GM18498 (cell line): Measurements from ENCODE around the gene GBA2.
A peak's percentile ranks its signal among the peaks of the same experiment; 100 is the strongest.

Experiments used
- ATAC-seq: cut with Tn5 transposase; IDR thresholded peaks from one replicate; pipeline ENCODE4 v1.9.1; 2021; ENCODE audit warnings: mild to moderate bottlenecking, moderate library complexity; ENCODE audit not compliant: unreplicated experiment

GBA2 gene

GRCh38 chr9:35767458-35767857 is 18.4 kb upstream of the GBA2 start:
- no peak for ATAC-seq

GRCh38 chr9:35766997-35767396 is 18.0 kb upstream of the GBA2 start:
- ATAC-seq, result no peak

GRCh38 chr9:35763803-35764202 is 14.8 kb upstream of the GBA2 start:
- ATAC-seq, result no peak

DNA sequence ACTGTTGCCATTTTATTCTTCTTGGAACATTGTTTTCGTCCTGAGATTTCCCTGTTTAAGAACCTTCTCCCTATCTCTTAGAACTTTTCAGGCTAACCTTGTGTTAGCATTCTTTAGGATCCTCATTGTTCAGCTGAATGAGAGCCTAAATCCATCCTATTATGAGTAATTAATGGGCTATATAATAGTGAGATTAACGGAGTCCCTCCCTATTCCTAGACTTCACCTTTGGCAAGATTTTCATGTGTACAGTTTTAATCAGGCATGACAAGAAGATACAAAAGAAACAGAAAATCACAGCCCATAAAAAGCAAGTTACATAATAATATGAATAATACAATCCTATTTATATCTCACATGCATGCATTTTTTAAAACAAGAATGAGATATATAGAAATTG is 14.2 kb upstream of the GBA2 start:
- ATAC-seq, result no peak

- ATAC-seq, result no peak
Measured at GRCh38 chr9:35760651-35761050, 11.6 kb upstream of the GBA2 start.

GRCh38 chr9:35759795-35760194 is 10.8 kb upstream of the GBA2 start:
- no peak for ATAC-seq

GRCh38 chr9:35758475-35759050 is 9.5 kb upstream of the GBA2 start:
- ATAC-seq, result no peak

- ATAC-seq, result no peak
Measured at GRCh38 chr9:35757892-35758275, 8.9 kb upstream of the GBA2 start.

- ATAC-seq, result peak; percentile 46
Measured at GRCh38 chr9:35757226-35757891, 8.3 kb upstream of the GBA2 start.

- peak; percentile 77 for ATAC-seq
Measured at GRCh38 chr9:35756275-35757225, 7.5 kb upstream of the GBA2 start.

- no peak for ATAC-seq
Measured at GRCh38 chr9:35755071-35755470, 6.0 kb upstream of the GBA2 start.

DNA sequence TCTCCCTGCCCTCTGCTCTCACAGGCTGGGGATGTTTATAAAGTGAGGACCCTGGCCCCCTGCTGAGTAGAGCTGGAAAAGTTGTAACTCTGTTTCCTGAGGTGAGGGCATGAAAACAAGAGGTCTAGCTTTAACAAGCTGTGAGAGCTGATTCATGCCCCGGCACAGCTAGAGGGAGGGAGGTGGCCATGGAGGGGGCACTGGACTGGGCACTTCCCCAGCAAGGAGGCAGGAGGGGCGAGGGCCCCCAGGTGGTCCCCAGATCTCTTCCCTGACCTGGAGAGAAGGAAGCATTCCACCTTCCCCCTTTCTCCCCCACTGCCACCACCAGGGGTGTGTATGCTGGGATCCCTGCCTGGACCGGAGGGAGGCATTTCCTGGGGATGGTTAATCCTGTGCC is 5.2 kb upstream of the GBA2 start, which contains the start of gene MSMP:
Gene MSMP (minus strand): TSS at position 13 of the 400 bp plus-strand sequence. CDS start 147 bp downstream, outside the sequence.
- ATAC-seq, result no peak

DNA sequence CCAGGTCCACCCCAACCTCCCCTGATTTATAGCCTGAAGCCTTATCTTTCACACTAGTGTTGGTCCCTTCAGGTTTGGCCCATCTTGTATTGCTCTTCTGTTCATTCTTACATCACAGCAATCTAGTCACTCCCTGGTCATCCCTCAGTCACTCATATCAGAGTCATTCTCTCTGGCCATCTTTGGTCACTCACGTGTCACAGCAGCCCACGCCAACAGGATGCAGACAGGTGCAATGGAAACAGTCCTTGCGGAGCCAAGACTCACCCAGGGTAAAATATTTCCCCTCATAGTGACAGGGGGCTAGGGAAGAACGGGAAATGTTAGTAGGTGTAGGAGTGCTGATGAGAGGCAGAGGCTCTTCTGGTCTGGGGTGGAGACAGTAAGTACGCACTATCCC is 4.4 kb upstream of the GBA2 start:
- ATAC-seq, result no peak

- ATAC-seq, result no peak
Measured at GRCh38 chr9:35750256-35750531, 1.2 kb upstream of the GBA2 start.

GRCh38 chr9:35749515-35750255 is 657 bp upstream of the GBA2 start:
- ATAC-seq, result peak; percentile 38

DNA sequence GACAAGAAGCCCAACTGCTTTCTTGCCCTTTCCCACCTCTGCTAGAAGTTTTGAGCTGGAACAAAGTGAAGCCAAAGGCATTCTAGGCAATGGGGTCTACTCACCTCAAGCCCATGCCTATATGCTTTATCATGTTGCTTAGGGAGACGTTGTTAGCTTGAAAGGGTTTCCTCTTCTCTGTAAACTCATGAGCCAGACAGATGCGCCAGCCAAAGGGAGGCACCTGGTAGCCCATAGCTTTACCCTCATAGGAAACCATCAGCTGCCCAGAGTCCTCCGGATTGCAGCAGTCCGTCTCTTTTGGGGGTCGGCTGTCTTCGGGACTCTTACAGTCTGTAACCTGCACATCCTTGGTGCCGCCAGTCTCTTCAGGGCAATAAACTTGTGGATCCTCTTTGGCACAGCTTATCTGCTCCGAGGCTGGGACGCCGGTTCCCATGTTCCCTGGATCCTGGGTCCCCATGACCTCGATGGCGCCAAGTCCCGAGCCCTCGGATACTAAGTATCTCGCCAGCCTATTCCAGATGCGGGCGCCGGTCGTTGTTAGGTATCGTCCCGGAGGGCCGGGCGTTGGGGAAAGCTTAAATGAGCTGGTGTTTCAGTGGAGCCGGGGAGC is 678 bp downstream of the GBA2 start:
- ATAC-seq, result no peak

DNA sequence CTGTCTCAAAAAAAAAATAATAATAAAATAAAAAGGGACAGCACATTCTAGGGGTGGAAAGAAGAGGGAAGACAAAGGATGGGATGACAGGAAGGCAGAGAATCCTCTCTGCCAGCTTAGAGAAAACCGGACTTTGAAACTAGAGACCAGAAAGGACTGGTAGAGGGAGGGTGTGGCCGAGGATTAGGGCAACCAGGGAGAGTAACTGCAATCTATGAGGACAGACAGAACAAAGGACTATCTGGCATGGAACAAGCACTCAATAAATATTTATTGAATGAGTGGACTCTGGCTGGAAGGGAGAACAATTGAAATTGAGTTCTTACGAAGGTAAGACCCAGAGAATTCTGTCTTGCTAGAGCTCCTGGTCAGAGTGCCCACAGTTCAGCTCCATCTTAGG is 2.4 kb downstream of the GBA2 start:
- no peak for ATAC-seq

GRCh38 chr9:35745569-35745968 is 3.5 kb downstream of the GBA2 start:
- ATAC-seq, result no peak

- no peak for ATAC-seq
Measured at GRCh38 chr9:35743880-35744518, 5.0 kb downstream of the GBA2 start.

- no peak for ATAC-seq
Measured at GRCh38 chr9:35743452-35743851, 5.6 kb downstream of the GBA2 start.
